GM10248 (cell line): ENCODE data around the gene IFT122.

ENCODE experiments used
- CTCF ChIA-PET: fragments of 300-600 bp; sonication (Branson Sonifier 250); formaldehyde crosslinking; extraction: SDS; loops from one replicate; lab custom pipeline; 2021; ENCODE audit warnings: antibody characterized with exemption; lab: Yijun Ruan, JAX
- POLR2A ChIA-PET: fragments of 350-650 bp; sonication (Branson Sonifier 250); formaldehyde crosslinking; extraction: SDS; loops from one replicate; lab custom pipeline; 2020; ENCODE audit warnings: antibody characterized with exemption; lab: Yijun Ruan, JAX
- DNase-seq: peaks from one replicate; pipeline ENCODE4 v3.0.0; 2012; ENCODE audit errors: extremely low spot score
- TF ChIP-seq, protein P1 (sequence below): IDR thresholded peaks from 2 replicates; pipeline ENCODE4 v1.5.1; 2012; ENCODE audit warnings: mild to moderate bottlenecking, low read depth; ENCODE audit errors: extremely low read depth, missing control alignments, control extremely low read depth

The IFT122 gene

DNA sequence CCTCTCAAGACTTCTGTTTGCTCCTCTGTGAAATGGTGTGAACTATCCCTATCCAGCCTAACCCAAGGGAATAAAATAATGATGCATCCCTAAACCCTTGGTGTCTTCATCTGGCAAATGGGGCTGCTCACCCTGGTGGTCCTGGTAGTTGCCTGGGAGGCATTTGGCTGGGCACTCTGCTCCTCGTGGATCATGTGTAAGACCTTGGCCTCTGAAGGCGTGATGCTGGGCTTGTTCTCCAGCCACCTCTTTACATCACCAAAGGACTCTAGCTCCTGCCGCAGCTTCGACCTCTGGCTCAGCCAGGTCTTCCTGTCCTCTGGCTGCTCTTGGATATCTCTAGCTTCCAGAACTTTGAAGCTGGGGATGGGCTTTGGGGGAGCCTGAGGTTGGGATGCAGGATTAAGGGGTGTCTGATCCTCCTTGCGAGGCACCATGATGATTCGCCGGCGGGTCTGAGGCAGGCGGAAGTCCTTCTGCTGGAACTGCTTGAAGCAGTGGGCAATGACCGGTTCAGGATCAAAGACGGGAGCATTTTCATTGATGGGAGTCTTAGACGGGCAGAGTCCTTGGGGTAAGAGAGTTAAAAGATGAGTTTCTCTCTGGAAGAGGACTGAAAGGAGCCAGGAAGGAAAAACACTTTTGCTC, 18.7 kb upstream of the IFT122 start:
- DNase-seq: no peak
- POLR2A ChIA-PET: no interaction called here
- CTCF ChIA-PET: interaction anchor here (1.3 to 2.1 kb wide), 3 partner anchors 13 to 21 kb away, joined by 5 to 7 read pairs (median 6); no protein-coding TSS in a partner anchor
- TF ChIP-seq, protein P1, sequence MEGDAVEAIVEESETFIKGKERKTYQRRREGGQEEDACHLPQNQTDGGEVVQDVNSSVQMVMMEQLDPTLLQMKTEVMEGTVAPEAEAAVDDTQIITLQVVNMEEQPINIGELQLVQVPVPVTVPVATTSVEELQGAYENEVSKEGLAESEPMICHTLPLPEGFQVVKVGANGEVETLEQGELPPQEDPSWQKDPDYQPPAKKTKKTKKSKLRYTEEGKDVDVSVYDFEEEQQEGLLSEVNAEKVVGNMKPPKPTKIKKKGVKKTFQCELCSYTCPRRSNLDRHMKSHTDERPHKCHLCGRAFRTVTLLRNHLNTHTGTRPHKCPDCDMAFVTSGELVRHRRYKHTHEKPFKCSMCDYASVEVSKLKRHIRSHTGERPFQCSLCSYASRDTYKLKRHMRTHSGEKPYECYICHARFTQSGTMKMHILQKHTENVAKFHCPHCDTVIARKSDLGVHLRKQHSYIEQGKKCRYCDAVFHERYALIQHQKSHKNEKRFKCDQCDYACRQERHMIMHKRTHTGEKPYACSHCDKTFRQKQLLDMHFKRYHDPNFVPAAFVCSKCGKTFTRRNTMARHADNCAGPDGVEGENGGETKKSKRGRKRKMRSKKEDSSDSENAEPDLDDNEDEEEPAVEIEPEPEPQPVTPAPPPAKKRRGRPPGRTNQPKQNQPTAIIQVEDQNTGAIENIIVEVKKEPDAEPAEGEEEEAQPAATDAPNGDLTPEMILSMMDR: no peak

DNA sequence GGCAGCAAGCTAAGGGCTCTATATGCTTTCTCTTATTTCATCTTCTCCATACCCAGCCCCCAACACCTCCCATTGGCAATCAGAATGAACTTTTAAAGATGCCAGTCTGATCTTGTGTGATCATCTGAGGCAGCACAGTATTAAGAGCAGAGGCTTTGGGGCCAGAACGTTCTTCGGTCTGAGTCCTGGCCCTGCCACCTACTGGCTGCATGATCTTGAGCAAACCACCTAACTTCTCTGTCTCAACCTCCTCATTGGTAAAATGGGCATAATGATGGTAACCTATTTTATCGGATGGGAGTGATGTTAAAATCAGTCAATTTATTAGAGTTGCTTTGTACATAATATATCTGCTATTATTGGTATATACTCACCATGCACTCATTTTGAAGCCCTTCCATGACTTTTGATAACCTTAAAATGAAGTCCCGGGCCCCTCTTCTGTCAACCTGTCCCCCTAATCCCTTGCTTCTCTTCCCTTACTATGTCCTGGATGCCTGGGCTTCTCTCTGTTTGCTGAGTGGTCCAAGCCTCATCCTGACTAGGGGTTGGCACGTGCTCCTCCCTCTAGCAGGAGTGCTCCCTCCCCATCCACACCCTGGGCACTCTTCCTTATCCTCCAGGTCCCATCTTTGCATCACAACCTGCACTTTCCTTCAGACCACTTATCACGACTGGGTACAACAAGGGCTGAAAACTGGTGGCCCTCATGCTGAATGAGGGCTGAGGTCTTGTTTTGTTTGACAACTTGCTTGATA, 17.9 kb upstream of the IFT122 start:
- TF ChIP-seq, protein P1: no peak
- CTCF ChIA-PET: interaction anchor here (0.6 to 1.8 kb wide), 5 partner anchors 15 to 39 kb away, joined by 3 to 6 read pairs (median 4); no protein-coding TSS in a partner anchor
- POLR2A ChIA-PET: interaction anchor here (0.6 kb wide), 1 partner anchor 737 kb away, joined by 5 read pairs; no protein-coding TSS in a partner anchor
- no peak for DNase-seq

DNA sequence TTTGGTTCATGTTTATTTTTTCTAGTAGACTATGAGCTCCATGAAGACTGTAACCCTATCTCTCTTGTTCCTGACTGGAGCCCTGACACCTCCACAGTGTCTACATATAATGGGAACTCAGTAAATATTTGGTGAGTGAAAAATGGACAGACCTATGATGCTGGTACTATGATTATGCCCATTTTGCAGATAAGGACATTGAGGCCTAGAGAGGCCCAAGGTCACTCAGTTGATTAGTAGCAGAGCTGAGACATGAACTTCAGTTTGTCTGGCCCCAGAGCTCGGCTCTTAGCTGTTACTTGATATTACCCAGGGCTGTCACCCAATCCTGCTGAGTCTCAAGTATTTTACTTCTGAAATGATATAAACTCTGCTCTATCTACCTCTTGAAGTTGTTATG, 17.1 kb upstream of the IFT122 start:
- no peak for DNase-seq
- TF ChIP-seq, protein P1: no peak
- POLR2A ChIA-PET: interaction anchor here (0.9 kb wide), 1 partner anchor 8 kb away, joined by 3 read pairs; no protein-coding TSS in a partner anchor
- CTCF ChIA-PET: interaction anchor here (0.6 to 1.8 kb wide), 8 partner anchors 8 to 40 kb away, joined by 3 to 6 read pairs (median 3); no protein-coding TSS in a partner anchor

DNA sequence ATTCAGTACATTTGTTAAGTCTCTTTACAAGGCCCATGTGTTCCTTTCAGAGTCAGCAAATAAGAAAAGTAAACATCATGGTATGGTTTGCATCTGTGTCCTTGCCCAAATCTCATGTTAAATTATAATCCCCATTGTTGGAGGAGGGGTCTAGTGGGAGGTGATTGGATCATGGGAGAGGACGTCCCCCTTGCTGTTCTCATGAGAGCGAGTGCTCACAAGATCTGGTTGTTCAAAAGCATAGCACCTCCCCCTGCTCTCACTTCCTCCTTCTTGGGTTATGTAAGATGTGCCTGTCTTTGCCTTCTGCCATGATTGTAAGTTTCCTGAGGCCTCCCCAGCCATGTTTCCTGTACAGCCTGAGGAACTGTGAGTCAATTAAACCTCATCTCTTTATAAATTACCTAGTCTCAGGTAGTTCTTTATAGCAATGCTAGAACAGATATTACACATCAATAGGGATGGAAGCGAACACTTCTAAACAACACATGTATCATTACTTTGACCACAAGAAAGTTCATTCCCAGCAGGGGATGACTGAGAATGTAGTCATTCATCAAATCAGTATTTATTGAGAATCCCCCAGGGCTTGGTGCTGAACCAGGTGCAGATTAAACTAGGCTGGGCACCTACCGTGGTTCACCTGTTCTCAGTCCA, 15.7 kb upstream of the IFT122 start:
- TF ChIP-seq, protein P1: no peak
- no peak for DNase-seq
- CTCF ChIA-PET: interaction anchor here (1.3 to 1.8 kb wide), 2 partner anchors 10 to 17 kb away, joined by 3 to 6 read pairs; no protein-coding TSS in a partner anchor
- POLR2A ChIA-PET: no interaction called here

DNA sequence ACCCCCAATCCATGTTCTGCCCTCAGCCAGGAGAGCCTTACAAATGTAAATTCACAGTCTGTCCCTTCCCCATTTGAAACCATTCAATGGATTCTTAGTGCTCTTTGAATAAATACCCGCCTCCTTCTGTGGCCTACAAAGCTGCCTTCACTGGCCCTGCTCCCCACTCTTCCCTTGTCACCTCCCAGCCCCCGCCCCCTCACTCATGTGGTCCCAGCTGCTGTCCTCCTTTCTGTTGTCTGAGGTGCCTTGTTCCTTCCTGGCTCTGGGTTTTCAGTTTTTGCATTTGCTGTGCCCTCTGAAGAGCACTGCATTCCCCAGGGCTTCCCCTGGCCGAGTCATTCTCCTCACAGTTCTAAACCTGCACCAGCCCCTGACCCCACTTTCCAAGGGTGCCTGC, 14.8 kb upstream of the IFT122 start:
- ChIA-PET CTCF (interaction anchor here (1.1 to 1.5 kb wide), 4 partner anchors 9 to 263 kb away, joined by 3 read pairs; no protein-coding TSS in a partner anchor), POLR2A (no interaction called here)
- DNase-seq: no peak
- TF ChIP-seq, protein P1: no peak

DNA sequence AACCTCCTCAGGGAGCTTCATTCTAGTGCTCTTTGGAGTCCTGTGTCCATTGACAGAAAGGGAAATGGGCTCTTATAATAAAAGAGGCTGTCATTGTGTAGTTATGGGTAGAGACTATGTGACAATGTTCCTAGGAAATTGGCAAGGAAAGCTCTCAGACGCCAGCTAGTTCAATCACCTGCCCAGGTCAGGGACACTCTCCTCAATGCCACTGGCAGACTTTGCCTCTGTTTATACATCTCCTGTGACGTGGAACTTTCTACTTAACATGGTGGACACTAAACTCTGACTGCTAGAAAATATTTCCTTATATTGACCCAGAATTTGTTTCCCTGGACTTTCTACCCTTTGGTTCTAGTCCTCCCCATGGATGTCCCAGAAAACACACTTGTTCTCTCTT, 14.4 kb upstream of the IFT122 start:
- no peak for DNase-seq
- ChIA-PET POLR2A (no interaction called here), CTCF (interaction anchor here (1.1 to 1.5 kb wide), 4 partner anchors 9 to 263 kb away, joined by 3 read pairs; no protein-coding TSS in a partner anchor)
- TF ChIP-seq, protein P1: no peak
